ENCODE data around the gene KCTD17. TPM values are rescaled to one million over a fixed set of nuclear protein-coding genes. Genes with fewer than 3 reads are reported as not detected.

KCTD17 gene
- total and polyA plus RNA-seq, 2 of the 13 experiments (the other 11 are each of a cell fraction or from before 2014, with no cell fraction given), result 5.3 to 11.7 TPM

DNA sequence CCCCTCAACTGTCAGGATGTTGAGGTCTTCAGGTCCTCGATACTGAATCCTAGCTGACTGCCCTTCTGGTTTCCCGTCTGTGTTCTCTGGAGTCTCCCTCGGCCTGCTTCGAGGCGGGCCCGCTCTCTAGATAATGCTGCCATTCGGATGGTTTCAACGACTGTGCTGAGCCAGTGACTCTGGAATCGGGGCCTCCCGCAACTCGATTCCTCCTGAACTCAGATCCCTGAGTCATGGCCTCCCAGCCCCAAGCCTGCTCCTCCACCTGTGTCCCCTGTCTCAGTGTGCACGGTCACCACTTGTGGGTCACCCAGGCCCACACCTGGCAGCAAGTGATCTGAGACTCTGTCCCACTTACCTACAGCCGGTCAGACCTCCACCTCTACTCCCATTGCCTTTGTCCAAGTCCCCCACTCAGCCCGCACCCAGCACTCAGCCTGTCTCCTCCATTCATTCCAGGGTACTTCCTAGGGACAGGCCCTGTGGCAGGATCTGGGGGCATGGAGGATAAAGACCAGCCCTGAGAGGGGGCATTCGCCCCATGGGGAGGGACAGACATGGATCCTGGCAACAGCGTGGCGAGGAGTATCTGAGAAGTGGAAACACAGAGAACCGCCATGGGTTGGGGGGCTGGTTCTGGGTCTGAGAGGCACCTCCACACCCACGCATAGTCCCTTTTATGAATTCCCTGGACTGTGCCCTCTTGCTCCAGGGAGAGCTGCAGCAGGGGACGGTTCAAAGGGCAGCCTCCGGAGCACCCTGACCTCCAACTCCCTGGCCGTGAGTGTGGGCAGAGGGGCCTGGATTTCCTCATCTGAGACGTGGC is 17.7 kb upstream of the KCTD17 start (continued):
- TF ChIP-seq KLF15 (CRISPR knock-in tag; IDR thresholded peaks at IDR 0.05; ENCODE audit: borderline replicate concordance) (no peak), KDM1A (CRISPR knock-in tag; IDR thresholded peaks at IDR 0.05) (0 out of 2 replicates have a peak, but pooled peaks have one; percentile 11), ZNF605 (CRISPR knock-in tag; IDR thresholded peaks at IDR 0.05) (0 out of 2 replicates have a peak, but pooled peaks have one; percentile 40), ZNF263 (CRISPR knock-in tag; IDR thresholded peaks at IDR 0.05) (peak; percentile 60), BHLHE40 (IDR thresholded peaks at IDR 0.05; ENCODE audit: low read length) (no peak), AGO2 (optimal IDR thresholded peaks at IDR 0.05; ENCODE audit: low read depth, low read length) (peak; percentile 87), HOXA5 (CRISPR knock-in tag; IDR thresholded peaks at IDR 0.05) (peak; percentile 70), ZSCAN25 (CRISPR knock-in tag; IDR thresholded peaks at IDR 0.05) (peak; percentile 58; the same call in 1 of the 2 replicates), THAP11 (CRISPR knock-in tag; IDR thresholded peaks at IDR 0.05) (0 out of 2 replicates have a peak, but pooled peaks have one; percentile 17), TFDP2 (CRISPR knock-in tag; IDR thresholded peaks at IDR 0.05) (peak; percentile 25; the same call in 1 of the 2 replicates), ZNF777 (CRISPR knock-in tag; IDR thresholded peaks at IDR 0.05) (no peak), MEF2D (CRISPR knock-in tag; IDR thresholded peaks at IDR 0.05) (peak; percentile 42; the same call in 1 of the 2 replicates), CBX1 (IDR thresholded peaks at IDR 0.05; ENCODE audit: low read depth) (no peak), ZBTB7B (CRISPR knock-in tag; IDR thresholded peaks at IDR 0.05) (peak; percentile 97), ZNF740 (CRISPR knock-in tag; IDR thresholded peaks at IDR 0.05) (0 out of 2 replicates have a peak, but pooled peaks have one; percentile 32), HIC2 (CRISPR knock-in tag; IDR thresholded peaks at IDR 0.05; ENCODE audit: low read depth) (peak; percentile 87), RNF219 (CRISPR knock-in tag; IDR thresholded peaks at IDR 0.05) (no peak), ZBTB38 (CRISPR knock-in tag; IDR thresholded peaks at IDR 0.05) (peak; percentile 89), ZNF296 (CRISPR knock-in tag; conservative IDR thresholded peaks at IDR 0.05) (no peak), DPF2 (CRISPR knock-in tag; IDR thresholded peaks at IDR 0.05; ENCODE audit: borderline replicate concordance, low read depth) (0 out of 2 replicates have a peak, but pooled peaks have one; percentile 47), YEATS2 (CRISPR knock-in tag; IDR thresholded peaks at IDR 0.05; ENCODE audit: borderline replicate concordance) (peak; percentile 26; the same call in 1 of the 2 replicates), NCOR1 (IDR thresholded peaks at IDR 0.05; ENCODE audit: borderline replicate concordance, low read length) (peak; percentile 92)
- TF ChIP-seq, protein P1, sequence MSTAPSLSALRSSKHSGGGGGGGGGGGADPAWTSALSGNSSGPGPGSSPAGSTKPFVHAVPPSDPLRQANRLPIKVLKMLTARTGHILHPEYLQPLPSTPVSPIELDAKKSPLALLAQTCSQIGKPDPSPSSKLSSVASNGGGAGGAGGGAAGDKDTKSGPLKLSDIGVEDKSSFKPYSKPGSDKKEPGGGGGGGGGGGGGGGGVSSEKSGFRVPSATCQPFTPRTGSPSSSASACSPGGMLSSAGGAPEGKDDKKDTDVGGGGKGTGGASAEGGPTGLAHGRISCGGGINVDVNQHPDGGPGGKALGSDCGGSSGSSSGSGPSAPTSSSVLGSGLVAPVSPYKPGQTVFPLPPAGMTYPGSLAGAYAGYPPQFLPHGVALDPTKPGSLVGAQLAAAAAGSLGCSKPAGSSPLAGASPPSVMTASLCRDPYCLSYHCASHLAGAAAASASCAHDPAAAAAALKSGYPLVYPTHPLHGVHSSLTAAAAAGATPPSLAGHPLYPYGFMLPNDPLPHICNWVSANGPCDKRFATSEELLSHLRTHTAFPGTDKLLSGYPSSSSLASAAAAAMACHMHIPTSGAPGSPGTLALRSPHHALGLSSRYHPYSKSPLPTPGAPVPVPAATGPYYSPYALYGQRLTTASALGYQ (CRISPR knock-in tag; IDR thresholded peaks at IDR 0.05), result peak; percentile 43; the same call in 1 of the 2 replicates
